ENCODE measurements around the gene ZNF575.
"Not testable (repeated sequence)": the region's sequence is repeated elsewhere in the genome, so short reads cannot be mapped to it uniquely, and the experiment has no call there.

The ZNF575 gene

DNA sequence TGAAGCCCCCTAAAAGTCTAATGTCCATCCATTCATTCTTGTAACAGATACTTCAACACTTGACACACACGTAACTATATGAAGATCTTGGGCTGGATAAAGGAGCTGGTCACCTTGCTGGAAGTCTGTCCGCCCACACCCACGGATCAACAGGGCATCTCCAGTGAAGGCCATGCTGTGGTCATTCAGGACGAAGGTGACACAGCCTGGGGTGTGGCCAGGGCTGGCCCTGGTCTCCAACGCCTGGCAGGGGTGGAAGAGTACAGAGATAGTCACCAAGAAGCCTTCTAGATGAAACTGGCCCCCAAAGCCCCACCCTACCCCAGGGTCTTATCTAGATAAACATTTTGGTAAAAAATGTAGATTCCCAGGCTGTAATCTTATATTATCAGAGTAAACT lies 21.7 kb upstream of the ZNF575 start:
- DNase-seq, result no peak

DNA sequence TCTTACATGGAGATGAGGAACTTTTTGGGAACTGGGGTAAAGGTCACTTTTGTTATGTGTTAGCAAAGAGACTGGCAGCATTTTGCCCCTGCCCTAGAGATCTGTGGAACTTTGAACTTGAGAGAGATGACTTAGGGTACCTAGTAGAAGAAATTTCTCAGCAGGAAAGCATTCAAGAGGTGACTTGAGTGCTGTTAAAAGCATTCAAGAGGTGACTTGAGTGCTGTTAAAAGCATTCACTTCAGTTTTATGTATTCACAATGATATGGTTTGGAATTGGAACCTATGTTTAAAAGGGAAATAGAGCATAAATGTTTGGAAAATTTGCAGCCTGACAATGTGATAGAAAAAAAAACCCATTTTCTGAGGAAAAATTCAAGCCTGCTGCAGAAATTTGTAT lies 20.6 kb upstream of the ZNF575 start:
- not testable (repeated sequence) for DNase-seq

DNA sequence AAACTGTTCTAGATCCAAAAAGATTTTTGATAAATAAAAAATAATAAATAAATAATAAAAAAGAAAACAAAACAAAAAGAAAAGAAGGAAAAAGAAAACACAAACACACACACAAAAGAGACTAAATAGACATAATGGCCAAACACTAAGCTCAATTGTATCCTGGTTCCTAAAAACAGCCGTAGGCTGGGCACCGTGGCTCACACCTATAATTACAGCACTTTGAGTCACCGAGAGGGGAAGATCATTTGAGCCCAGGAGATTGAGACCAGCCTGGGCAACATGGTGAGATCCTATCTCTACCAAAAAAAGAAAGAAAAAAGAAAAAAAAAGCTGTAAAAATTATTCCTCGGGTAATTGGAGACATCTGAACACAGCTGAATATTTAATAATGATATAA lies 14.9 kb upstream of the ZNF575 start:
- no peak for DNase-seq

DNA sequence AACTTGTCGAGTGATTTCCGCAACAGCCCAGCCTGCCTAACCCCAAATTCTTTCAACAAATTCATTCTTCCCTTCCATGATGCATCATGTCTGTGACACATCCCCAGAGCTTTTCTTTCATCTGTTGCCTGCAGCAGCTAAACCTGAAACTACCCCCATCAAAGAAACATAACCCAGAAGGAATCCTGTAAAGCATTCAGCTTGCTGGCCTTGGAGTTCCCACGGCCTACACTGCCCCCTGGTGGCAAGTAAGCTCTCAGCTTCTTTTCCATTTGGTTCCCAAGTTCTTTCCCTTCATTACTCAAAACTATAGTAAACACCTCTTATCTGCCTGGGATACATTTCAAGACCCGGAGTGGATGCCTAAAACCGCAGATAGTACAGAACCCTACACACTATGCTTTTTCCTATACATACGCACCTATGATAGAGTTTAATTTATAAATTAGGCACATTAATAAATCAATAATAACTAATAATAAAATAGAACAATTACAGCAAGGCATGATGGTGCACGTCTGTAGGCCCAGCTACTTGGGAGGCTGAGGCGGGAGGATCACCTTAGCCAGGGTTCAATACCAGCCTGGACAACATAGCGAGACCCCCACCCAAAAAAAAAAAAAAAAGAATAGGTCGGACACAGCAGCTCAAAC lies 13.4 kb upstream of the ZNF575 start:
- peak; percentile 55 to 76 (median 70) for DNase-seq

DNA sequence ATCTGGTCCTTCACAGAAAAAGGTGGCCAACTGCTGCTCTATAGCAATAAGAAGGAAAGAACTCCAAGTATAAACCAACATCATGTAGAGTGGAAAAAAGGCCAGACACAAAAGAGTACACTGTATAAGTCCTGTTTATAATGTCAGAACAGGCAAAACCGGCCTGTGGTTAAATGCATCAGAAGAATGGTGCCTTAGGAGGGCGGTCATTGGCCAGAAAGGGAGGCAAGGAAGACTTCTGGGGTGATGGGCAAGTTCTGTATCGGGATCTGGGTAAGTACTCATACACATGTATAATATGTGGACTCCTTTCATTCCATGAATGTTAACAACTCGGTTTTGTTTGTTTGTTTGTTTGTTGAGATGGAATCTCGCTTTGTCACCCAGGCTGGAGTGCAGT lies 10.1 kb upstream of the ZNF575 start:
- no peak for DNase-seq

DNA sequence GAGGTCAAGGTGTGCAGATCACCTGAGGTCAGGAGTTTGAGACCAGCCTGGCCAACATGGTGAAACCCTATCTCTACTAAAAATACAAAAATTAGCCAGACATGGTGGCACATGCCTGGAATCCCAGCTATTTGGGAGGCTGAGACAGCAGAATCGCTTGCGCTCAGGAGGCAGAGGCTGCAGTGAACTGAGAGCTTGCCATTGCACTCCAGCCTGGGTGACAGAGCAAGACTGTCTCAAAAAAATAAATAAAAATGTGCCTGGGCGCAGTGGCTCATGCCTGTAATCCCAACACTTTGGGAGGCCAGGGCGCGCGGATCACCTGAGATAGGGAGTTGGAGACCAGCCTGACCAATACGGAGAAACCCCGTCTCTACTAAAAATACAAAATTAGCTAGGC lies 9.3 kb upstream of the ZNF575 start:
- DNase-seq, result not testable (repeated sequence)

DNA sequence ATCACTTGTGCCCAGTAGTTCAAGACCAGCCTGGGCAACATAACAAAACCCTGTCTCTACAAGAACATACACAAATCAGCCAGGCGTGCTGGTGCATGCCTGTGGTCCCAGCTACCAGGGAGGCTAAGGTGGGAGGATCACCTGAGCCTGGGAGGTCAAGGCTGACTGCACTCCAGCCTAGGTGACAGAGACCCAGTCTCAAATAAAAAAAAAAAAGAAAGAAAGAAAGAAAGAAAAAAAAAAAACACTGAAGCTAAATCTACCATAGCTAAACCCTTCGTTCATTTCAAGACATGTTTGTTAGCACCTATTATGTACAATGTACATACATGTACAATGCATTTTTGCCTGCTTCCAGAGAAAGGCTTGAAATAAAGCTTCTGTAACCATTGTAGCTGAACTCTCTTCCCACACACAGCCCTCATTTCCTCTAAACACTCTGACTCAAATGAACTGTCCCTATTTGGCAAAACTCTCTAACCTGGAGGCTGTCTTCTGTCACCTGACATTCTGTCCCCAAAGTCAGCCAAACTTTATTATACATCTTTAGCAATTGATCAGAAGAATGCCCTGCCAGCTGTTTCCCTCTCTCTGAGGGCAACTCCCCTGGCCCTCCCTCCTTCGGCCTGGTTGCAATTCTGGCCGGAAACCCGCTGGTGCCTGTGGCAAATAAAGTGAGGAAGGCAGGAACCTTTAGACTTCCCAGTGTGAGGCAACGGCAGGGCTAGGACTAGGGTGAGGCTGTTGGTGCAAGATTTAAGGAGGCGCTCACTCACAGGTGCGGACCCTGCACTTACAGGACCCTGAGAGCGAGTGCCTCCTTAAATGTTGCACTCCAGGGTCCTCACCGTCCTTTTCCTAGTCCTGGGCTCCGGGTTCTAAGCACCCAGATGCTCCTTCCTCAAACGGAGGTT lies 7.8 kb upstream of the ZNF575 start:
- peak in 2 of 5 experiments; percentile 28 to 47 for DNase-seq

DNA sequence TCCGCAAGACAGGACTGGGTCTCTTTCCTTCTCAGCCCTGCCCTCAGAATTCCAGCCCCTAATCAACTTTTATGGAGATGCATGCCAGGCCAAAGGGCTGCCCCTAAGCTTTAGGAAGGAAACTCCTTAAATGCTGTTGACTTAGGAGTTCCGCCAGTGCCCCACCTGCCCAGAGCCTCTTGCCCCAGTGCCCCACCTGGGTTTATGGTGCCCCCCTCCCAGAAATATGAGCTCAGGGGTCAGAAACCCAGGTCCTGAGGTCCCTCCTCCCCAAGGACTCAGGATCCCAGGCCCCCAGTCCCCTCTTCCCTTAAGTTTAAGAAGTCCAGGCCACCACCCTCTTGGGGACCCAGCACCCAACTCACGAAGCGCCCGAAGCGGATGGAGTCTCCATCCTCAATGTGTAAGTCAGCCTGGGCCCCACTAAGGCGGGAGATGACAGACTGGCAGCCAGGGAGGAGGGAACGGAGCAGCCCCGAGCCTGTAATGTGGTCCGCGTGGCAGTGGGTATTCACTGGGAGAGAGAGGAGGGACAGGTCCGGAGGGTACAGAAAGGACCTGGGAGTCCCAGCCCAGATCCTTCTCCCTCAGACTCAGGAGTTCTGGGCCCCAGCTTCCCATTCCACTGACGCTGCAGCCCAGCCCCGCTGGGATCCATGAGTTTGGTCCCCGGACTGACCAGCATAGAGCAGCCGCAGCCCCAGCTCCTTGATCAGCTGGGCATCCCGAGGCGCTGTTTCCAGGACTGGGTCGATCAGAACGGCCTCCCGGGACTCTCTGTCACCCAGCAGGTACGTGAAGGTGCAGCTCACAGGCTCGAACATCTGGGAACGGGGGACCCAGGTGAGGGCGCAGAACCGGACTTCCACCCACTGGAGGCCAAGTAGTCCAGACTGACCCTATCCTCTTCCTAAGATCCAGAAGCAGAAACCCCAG lies 6.9 kb upstream of the ZNF575 start:
- peak in 1 of 5 experiments; percentile 36 for DNase-seq

DNA sequence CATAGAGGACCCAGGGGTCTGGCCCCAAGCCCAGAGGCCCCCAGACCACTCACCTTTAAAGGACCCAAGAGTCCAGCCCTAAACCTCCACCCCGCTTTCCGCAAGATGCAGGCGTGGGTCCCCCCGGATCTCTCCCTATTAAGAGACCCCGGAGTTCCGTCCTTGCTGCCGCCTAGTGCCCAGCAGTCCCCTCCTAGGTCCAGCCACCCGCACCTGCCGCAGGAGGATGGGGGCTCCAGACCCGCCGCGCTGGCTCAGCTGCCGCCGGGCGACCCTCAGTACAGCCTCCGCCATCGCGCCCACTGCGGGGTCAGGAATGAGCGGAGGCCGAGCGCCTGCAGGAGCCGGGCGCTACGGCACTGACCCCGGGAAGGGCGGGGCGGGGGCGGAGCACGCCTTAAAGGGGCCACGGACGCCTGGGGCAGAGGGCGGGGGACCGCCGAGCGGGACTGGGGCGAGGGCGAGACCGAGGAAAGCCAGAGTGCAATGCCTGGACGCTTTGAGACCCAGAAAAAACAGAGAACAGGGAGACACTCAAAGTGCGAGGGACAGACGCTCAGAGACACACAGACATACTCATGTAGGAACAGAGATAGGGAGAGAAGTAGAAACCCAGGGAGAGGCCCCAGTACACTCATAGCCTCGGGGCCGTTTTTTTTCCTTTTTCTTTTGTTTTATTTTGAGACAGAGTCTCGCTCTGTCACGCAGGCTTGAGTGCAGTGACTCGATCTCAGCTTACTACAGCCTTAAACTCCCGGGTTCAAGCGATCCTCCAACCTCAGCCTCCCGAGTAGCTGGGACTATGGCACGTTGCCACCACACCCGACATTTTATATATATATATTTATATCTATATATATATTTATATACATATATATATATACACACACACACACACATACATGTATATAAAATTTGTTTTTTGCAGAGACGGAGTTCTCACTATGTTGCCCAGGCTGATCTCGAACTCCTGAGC lies 5.8 kb upstream of the ZNF575 start, which contains the start of gene ETHE1:
ETHE1 (minus strand) TSS at position 318 of the 976 bp plus-strand sequence; CDS start at position 294, 24 bp downstream.
- DNase-seq, result peak; percentile 41 to 83 (median 60)

DNA sequence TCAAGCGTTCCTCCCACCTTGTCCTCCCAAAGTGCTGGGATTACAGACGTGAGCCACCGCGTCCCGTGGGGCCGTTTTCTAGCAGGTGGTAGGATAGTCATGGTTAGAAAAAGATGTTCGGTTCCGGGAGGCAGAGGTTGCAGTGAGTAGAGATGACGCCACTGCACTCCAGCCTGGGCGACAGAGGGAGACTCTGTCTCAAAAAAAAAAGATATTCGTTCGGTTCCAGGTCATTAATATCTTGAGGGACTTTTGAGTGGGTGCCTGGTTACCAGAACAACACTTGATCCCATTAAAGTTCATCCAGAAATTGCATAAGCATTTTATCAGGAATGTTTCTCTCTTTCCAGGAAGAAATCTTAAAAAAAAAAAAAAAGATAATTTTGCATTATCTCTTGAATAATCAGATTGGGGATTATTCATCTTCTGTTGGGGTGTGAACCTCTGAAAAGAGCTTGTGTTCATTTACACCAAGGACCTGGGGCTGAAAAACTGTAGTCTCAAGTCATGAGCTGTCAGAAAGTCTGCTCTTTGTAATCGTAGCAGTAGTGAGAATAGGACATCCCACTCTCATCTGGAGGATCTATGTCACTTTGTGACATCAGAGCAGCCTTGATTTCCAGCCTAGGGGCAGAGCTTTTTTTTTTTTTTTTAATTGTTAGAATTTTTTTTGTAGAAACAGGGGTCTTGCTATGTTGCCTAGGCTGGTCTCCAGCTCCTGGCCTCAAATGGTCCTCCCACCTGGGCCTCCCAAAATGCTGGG lies 4.9 kb upstream of the ZNF575 start:
- DNase-seq, result peak in 1 of 5 experiments; percentile 32

DNA sequence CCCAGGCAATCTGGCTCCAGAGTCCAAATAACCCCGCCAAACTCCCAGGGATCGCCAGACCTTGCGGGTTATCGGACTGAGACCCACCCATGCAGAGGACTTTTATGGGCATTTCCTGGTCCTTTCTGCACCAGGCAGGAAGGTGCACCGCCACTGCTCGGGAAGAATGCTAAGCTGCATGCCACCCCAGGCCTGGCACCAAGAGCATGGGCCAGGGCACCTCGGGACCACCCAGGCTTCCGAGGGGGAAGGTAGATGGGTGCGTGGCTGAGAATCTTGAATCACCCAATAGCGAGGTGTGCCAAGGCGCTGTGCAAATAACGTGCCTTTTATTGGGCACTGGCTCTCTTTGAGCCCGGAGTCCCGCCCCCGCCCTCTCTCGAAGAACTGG lies 422 bp upstream of the ZNF575 start:
- peak in 1 of 5 experiments; percentile 89 for DNase-seq

DNA sequence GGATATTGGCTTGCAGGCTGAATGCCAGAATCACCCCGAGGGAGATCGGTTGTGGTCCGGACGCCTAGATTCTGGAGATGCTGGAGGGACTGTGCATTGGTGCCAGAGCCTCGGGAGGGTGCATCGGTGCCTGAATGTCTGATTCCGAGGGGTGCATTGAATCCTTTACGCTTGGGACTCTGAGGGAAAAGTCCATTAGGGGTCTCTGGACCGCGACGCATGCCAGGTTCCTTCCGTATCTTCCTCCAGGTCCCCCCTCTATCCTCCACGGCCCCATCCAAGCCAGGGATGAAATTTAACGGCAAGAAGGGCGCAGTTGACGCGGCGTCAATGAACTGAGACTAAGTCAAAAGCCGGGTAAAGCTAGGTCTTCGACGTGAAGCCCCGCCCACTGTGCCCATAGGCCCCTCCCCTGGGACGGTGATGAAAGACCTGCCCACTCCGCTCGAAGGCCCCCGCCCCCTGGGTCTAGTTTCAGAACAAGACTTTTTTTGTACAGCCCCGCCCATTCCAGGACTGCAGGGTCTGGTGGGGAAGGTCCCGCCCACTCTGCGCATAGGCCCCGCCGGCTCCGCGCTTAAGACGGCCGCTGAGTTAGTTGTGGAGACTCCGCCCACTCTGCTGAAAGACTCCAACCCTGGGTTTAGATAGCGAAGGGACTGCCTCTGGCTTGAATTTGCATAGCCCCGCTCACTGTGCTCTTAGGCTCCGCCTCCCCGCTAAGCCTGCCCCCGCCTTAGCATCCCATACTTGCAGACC lies 737 bp downstream of the ZNF575 start:
- DNase-seq, result peak; percentile 80 to 99 (median 89)

DNA sequence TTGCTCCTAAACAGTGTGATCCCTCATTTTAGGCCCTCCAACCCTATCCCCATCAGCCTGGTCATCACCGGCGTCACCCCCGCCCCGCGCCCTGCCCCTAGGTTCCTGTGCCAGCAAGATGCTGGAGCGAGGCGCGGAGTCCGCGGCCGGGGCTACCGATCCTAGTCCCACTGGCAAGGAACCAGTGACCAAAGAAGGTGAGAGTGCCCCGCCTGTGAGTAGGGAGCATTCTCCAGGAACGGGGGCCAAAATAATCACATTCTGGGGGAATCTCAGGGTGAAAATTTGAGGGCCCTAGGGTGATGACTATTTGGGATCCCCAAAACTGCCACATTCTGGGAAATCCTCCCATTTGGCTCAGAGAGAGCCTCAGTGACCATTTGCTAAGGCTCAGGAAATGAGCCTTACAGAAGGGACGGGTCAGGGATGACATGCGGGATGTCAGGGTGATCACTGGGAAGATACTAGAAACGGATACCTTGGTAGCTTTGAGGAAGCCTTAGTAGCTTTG lies 1.4 kb downstream of the ZNF575 start:
- no peak for DNase-seq

DNA sequence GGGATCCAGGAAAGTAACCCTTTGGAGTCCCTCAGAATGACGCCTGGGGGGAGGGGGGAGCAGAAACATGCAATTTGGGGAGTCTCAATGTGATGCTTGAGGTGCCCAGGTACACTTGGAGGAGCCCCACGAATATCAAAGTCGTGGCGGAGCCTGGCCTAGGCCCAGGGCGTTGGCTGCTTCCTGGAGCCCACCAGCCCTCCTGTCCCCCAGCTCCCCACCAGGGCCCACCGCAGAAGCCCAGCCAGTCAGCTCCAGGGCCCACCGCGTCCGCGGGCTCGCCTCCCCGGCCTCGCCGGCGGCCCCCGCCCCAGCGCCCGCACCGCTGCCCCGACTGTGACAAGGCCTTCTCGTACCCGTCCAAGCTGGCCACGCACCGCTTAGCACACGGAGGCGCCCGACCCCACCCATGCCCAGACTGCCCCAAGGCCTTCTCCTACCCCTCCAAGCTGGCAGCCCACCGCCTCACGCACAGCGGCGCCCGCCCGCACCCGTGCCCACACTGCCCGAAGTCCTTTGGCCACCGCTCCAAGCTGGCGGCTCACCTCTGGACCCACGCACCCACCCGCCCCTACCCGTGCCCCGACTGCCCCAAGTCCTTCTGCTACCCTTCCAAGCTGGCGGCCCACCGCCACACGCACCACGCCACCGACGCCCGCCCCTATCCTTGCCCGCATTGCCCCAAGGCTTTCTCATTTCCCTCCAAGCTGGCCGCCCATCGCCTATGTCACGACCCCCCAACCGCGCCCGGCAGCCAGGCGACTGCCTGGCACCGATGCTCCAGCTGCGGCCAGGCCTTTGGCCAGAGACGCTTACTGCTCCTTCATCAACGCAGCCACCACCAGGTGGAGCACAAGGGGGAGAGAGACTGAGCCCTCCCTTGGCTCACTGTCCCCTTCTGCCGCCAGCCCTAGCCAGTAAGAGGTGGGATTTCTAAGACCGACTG lies 2.1 kb downstream of the ZNF575 start:
- peak in 2 of 5 experiments; percentile 10 to 20 for DNase-seq

DNA sequence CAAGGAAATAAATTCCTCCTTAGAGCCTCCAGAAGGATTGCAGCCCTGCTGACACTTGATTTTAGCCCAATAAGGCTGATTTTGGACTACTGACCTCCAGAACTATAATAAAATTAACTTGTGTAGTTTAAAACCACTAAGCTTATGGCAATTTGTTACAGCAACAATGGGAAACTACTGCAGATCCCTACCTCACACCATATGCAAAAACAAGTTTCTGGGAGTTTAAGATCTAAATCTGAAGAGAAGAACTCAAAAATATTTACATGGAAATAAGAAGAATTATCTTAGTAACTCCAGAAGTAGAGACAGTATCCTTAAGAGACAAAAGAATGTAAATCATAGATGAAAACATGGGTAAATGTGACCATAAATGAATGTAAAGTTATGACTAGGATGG lies 5.9 kb downstream of the ZNF575 start:
- no peak for DNase-seq

DNA sequence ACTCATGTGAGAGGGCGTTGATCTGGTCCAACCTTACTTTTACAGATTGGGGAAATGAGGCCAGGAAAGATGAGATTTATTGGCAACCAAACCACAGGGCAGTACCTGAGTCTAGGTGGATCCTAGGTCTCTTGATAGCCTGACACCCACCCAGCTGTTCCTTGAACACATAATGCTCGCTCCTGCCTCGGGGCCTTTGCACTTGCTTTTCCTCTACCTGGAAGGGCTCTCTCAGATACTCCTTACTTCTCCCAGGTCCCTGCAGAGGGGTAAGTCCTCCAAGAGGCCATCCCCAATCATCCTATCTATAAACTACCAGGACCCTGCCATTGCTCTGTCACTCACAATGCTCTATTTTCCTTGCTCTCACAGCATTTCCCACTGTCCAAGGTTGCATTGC lies 7.4 kb downstream of the ZNF575 start:
- DNase-seq, result no peak

DNA sequence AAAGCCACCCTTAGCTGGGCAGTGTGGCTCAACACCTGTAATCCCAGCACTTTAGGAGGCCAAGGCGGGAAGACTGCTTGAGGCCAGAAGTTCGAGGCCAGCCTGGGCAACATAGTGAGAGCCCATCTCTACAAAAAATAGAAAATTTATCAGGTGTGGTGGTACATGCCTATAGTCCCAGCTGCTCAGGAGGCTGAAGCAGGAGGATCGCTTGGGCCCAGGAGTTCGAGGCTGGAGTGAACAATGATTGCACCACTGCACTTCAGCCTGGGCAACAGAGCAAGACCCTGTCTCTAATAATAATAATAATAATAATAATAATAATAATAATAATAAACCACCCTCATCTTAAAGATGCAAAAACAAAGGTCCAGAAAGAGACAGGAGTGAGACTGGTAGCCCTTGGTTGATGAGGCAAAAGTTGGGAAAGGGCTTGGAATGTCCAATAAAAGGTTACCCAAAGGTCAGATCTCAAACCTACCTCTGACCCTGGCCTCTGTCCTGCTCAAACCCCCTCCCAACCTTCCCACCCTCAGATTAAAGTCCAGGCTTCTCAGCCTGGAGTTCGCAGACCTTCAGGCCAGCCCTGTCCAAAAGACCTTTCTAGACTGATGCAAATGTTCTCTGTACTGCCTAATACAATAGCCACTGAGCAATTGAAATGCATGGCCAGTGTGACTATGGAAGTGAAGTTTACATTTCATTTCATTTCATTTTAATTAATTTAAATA lies 9.1 kb downstream of the ZNF575 start:
- no peak for DNase-seq

DNA sequence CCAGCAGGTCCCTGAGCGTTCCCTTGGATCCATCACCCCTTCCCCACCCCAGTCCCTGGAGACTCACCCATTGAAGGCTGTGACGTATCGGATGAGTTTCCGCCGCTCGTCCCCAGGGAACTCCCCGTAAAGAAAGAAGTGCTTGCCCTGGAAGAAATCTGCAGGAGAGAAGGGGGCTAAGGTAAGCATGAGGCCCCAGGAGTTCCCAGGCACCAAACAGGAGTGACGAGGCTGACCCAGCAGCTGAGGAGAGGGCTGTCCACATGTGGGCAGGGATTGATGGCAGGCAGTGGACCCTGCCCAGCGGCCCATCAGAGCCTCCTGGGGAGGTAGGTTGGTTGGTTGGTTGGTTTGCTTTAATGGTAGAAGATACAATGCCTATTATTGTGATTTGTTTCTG lies 11.1 kb downstream of the ZNF575 start:
- no peak for DNase-seq
